Astrocyte of the spinal cord (primary cell): ENCODE results near the gene KRT82.
A peak's percentile ranks its signal among the peaks of the same experiment; 100 is the strongest.

Source experiments
- DNase-seq: peaks from one replicate; pipeline ENCODE4 v3.0.0; 2011; ENCODE audit warnings: low read depth, low spot score
- H3K4me3 ChIP-seq: 2 replicates; pipeline ENCODE4 v1.5.1; 2011; ENCODE audit warnings: low read depth, mild to moderate bottlenecking, low read length, moderate library complexity
- in situ Hi-C: cut with HindIII; loops from 2 replicates; pipeline ENCODE4 v1.10.0; 2017; ENCODE audit warnings: low sequenced_read_pairs
- TF ChIP-seq, protein P1 (sequence below): IDR thresholded peaks from 2 replicates; pipeline ENCODE4 v1.5.1; 2012; ENCODE audit warnings: low read depth, mild to moderate bottlenecking, low read length, inconsistent platforms

Gene KRT82

DNA sequence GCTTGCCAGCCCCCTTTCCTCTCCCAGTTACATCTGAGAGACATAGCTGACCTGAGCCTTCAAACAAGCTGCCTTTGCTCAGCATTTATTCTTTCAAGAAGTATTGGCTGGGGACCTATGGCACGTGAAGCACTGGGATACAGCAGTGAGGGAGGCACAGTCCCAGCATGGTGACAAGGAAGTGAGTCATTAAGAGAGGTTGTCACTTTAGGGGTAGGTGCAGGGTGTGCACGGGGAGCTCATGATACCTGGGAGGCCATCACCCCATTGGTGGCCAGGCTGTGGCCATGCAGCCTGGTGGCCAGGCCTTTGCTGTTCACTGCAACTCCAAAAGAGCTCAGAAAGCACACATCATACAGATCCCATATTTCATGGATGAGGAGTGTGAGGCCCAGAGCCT lies 33.7 kb upstream of the KRT82 start:
- in situ Hi-C loops: no loop called here
- H3K4me3 ChIP-seq: no peak overlapping the region
- TF ChIP-seq, protein P1, sequence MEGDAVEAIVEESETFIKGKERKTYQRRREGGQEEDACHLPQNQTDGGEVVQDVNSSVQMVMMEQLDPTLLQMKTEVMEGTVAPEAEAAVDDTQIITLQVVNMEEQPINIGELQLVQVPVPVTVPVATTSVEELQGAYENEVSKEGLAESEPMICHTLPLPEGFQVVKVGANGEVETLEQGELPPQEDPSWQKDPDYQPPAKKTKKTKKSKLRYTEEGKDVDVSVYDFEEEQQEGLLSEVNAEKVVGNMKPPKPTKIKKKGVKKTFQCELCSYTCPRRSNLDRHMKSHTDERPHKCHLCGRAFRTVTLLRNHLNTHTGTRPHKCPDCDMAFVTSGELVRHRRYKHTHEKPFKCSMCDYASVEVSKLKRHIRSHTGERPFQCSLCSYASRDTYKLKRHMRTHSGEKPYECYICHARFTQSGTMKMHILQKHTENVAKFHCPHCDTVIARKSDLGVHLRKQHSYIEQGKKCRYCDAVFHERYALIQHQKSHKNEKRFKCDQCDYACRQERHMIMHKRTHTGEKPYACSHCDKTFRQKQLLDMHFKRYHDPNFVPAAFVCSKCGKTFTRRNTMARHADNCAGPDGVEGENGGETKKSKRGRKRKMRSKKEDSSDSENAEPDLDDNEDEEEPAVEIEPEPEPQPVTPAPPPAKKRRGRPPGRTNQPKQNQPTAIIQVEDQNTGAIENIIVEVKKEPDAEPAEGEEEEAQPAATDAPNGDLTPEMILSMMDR: no peak

DNA sequence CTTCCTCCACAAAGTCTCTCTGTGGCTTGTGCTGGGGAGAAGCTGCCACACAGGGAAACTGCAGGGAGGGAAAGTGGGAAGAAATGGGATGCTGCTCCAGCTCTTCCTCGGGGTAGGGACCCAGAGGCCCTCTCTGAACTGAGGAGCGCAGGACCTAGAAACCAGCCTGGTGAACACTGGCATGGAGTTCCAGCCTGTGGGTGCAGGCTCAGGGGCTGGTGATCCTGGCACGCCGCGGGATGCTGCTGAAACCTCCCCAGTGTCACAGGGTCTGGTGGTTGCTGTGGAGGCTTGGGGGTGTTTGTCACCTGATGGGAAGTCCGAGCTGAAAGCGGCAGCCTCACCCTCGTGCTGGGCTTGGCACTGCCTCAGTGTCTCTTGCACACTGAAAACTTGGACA lies 33.3 kb upstream of the KRT82 start:
- TF ChIP-seq, protein P1: no peak
- no peak for DNase-seq
- no peak overlapping the region for H3K4me3 ChIP-seq
- in situ Hi-C loops: no loop called here

More for the DNA sequence above, 33.7 kb upstream of the KRT82 start:
- no peak for DNase-seq

DNA sequence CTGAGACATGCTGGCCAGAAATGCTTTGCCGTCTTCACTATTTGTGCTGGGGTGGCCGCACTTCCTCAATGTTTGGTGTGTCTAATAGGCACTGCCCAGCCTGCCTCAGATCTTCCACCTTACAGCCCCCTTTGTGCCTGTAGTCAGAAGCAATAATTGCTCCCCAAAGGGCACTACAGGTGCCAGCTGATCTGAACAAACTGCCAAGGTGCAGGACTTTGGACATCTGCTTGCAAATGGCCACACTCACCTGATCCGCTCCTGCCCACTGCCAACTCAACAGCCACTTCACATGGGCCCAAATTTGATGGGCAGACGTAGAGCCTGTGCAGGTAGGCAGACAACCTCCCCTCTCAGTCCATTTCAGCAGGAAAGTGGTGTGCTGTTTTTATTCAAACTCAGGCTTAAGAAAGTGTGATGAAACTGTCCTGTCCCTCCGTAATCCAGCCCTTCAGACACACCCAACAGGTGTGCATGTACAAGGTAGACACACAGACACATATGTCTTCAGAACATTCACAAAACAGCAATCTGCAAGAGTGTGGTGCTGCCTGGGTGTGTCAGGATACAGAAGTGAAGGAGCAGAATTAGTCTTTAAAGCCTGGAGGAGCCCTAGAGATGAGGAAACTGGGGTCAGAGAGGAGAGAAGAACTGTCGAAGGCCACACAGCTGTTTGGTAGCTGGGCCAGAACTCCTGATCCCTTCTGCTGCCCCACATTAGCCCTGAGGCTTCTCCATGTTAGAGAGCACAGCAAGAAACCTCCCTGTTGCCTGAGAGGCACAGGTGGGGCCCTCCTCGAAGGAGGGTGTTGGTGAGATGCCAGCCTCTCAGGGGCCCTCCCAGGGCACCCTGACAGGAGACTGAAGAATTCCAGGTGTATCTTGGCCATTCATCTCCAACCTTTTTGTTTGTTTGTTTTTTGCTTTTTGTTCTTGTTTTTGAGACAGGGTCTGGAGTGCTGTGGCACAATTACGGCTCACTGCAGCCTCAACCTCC lies 32.5 kb upstream of the KRT82 start:
- no peak overlapping the region for H3K4me3 ChIP-seq
- no peak for DNase-seq
- in situ Hi-C loops: no loop called here
- TF ChIP-seq, protein P1: no peak

DNA sequence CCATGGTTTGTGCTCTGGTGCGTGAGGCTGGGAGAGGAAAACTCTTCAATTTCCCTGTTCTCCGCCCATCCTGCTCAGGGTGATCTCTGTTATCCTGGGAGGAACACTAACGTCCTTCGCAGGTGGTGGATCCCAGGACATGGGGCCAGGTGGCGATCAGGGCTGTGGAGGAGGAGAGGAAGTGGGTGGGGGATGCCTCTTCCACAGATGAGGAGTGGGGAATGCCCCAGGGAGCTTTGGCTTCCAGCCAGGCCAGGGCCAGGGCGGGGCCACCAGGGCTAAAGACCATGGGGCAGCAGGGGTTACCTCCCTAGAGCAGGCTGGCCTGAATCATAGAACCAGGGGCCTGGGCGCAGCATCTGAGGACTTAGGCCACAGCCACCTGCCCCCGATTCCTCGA lies 31.4 kb upstream of the KRT82 start:
- no peak overlapping the region for H3K4me3 ChIP-seq
- DNase-seq: no peak
- TF ChIP-seq, protein P1: no peak
- in situ Hi-C loops: no loop called here

DNA sequence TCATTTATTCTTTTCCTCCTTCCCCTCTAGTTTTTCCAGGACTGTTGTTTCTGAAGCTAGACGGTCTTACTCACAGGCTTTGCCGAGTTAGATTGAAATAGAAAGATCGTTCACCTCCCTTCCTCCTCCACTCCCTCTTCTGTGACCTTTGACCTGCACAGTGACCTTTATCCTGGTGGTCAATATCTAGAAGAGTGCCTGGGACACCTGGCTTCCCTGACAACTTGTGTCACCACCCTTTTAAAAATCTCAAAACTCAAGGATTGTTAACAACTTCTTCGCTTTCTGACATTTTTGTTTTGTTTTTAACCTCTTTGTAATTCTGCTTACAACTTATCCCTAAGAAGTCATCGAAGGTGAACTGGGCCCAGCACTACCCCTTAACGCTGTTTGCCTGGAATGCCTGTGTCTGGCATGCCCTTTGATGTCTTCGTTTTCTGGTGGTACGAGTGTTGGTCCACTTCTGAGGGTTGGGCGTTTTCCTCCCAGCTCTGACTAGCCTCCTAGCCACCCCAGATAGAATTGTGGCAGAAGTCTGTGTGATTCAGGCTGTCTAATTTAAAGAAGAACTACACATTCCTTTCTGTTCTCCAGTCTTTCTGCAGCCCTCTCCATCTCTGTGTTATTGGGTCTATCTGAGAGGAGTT lies 30.8 kb upstream of the KRT82 start:
- in situ Hi-C loops: no loop called here
- no peak for DNase-seq
- TF ChIP-seq, protein P1: no peak
- H3K4me3 ChIP-seq: no peak overlapping the region

DNA sequence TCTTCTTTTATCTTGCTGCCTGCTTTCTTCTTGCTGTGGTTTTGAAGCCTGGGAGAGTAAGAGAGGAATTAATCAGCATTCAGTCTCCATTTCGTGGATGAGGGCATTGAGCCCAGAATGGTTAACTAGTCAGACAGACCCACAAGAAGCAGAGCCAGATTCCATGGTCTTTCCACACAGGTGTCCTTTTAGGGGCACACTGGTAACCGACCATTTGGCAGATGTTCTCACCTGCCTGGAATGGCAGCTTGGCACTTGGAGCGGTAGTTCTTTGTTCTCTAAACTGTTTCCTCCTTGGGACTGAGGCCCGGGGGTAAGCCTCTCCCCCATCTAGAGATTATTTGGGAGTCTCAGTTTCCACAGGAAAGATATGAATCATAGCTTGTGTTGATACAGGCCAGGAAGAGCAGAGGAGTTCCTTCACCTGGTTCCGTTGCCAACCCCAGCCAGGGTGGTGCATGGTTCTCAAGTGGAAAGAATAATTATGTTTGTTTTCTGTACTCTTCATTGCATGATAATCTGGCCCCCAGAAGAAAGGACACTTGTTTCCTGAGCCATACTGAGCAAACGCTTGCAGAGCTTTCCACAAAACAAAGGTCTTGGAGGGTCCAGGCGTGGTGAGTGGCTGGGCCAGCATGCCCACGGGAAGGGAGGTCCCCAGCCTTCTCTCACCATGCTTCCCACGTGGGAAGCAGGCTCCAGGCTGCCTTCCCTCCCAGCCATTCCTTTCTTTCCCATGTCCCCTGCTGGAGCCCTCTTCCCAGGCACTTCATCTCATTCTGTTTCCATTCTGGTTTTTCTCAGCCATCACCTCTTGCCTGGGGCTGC lies 30.1 kb upstream of the KRT82 start:
- no peak overlapping the region for H3K4me3 ChIP-seq
- in situ Hi-C loops: no loop called here
- DNase-seq: peak; percentile 45
- TF ChIP-seq, protein P1: no peak
